Panc1 (cell line): ENCODE data around the gene ST6GALNAC6.

Source experiments
- CTCF ChIP-seq: fragments of 450-650 bp; IDR thresholded peaks from 2 replicates; pipeline ENCODE4 v1.5.1; 2017; ENCODE audit warnings: mild to moderate bottlenecking
- SIN3A ChIP-seq: IDR thresholded peaks from 2 replicates; pipeline ENCODE4 v1.6.1; 2012; ENCODE audit warnings: low read depth, mild to moderate bottlenecking, low read length, moderate library complexity, borderline replicate concordance; ENCODE audit not compliant: insufficient read depth
- TCF7L2 ChIP-seq: IDR thresholded peaks from 2 replicates; pipeline ENCODE4 v1.6.1; 2011; ENCODE audit warnings: mild to moderate bottlenecking, low read depth, low read length, inconsistent platforms

GRCh38 chr9:127875306-127875966 lies 24.0 kb downstream of the ST6GALNAC6 start:
- no peak for TF ChIP-seq CTCF
- no peak for TF ChIP-seq TCF7L2
- TF ChIP-seq SIN3A, result no peak
